GM12878 (cell line): ENCODE data around the gene PSME3IP1.

ENCODE experiments used
- BCL3 ChIP-seq: IDR thresholded peaks from 2 replicates; pipeline ENCODE4 v1.6.1; 2011; ENCODE audit warnings: borderline replicate concordance, low read depth, mild to moderate bottlenecking, moderate library complexity, low read length; ENCODE audit not compliant: insufficient read depth, poor library complexity, severe bottlenecking
- BHLHE40 ChIP-seq, 2 experiments: fragments of 450-650 bp in 1 of 2; IDR thresholded peaks; 2 replicates each; pipeline ENCODE4 v1.6.1; 2011 to 2017; ENCODE audit warnings: low read depth in 2 of 2, borderline replicate concordance in 1 of 2, improper control_type of control experiment in 1 of 2, low read length in 1 of 2, mild to moderate bottlenecking in 1 of 2
- CTCF ChIP-seq, 3 experiments: IDR thresholded peaks in 2 of 3; conservative IDR thresholded peaks in 1 of 3; 2 replicates each; pipeline ENCODE4 v1.5.1; 2011; ENCODE audit warnings: low read depth in 3 of 3, low read length in 3 of 3, mild to moderate bottlenecking in 3 of 3, control low read depth in 2 of 3, moderate library complexity in 2 of 3, inconsistent platforms in 1 of 3, mixed read lengths in 1 of 3; ENCODE audit not compliant: control insufficient read depth in 2 of 3, insufficient read depth in 1 of 3; ENCODE audit errors: extremely low read depth in 1 of 3
- FOS ChIP-seq: IDR thresholded peaks from 3 replicates; pipeline ENCODE4 v1.6.1; 2011; ENCODE audit warnings: borderline replicate concordance; ENCODE audit not compliant: insufficient read length; ENCODE audit errors: extremely low read depth
- JUND ChIP-seq: IDR thresholded peaks from 2 replicates; pipeline ENCODE4 v1.6.1; 2012; ENCODE audit warnings: low read depth, mild to moderate bottlenecking, low read length, improper control_type of control experiment, moderate library complexity
- PAX8 ChIP-seq: fragments of 450-650 bp; IDR thresholded peaks from 2 replicates; pipeline ENCODE4 v1.6.1; 2017; ENCODE audit warnings: mild to moderate bottlenecking, moderate library complexity
- PKNOX1 ChIP-seq: fragments of 450-650 bp; IDR thresholded peaks from 2 replicates; pipeline ENCODE4 v1.6.1; 2016; ENCODE audit warnings: mild to moderate bottlenecking
- POLR2AphosphoS5 ChIP-seq: IDR thresholded peaks from 2 replicates; pipeline ENCODE4 v1.6.1; 2011; ENCODE audit warnings: mild to moderate bottlenecking, low read length, inconsistent platforms
- RAD51 ChIP-seq: fragments of 450-650 bp; IDR thresholded peaks from 2 replicates; pipeline ENCODE4 v1.6.1; 2016; ENCODE audit warnings: moderate library complexity, mild to moderate bottlenecking, inconsistent platforms
- RCOR1 ChIP-seq: conservative IDR thresholded peaks from 2 replicates; pipeline ENCODE4 v1.6.1; 2012; ENCODE audit warnings: low read depth, low read length, improper control_type of control experiment
- SIX5 ChIP-seq: IDR thresholded peaks from 2 replicates; pipeline ENCODE4 v1.6.1; 2011; ENCODE audit warnings: mild to moderate bottlenecking, low read depth, low read length, moderate library complexity; ENCODE audit not compliant: severe bottlenecking
- SMARCA5 ChIP-seq: fragments of 450-650 bp; IDR thresholded peaks from 2 replicates; pipeline ENCODE4 v1.6.1; 2017; ENCODE audit warnings: mild to moderate bottlenecking

GRCh38 chr16:57213462-57213861 is 27.6 kb upstream of the PSME3IP1 start:
- TF ChIP-seq FOS (no peak), CTCF (IDR thresholded peaks at IDR 0.05 in 2 of 3, conservative IDR thresholded peaks at IDR 0.05 in 1 of 3; ENCODE audit: control insufficient read depth in 2 of 3, extremely low read depth in 1 of 3, insufficient read depth in 1 of 3, low read depth in 3 of 3, low read length in 3 of 3) (no peak), POLR2AphosphoS5 (no peak), BCL3 (no peak), SMARCA5 (no peak), PKNOX1 (no peak), RCOR1 (no peak), BHLHE40 (IDR thresholded peaks at IDR 0.05; ENCODE audit: borderline replicate concordance in 1 of 2, low read depth in 2 of 2, low read length in 1 of 2) (no peak), PAX8 (no peak), RAD51 (no peak), SIX5 (no peak), JUND (no peak)
